Caco-2 (cell line): ENCODE measurements around the gene TLNRD1. TPM values are rescaled to one million over a fixed set of nuclear protein-coding genes. Genes with fewer than 3 reads are reported as not detected.

ENCODE experiments used
- BruUV-seq: library from RNA; stranded (reverse); fragments of 400-500 nt; replicated peaks from 2 replicates; lab custom pipeline; 2021; lab: Mats Ljungman, UMichigan
- CTCF ChIA-PET: fragments of 300-600 bp; sonication (Branson Sonifier 250); formaldehyde crosslinking; loops from one replicate; lab custom pipeline; 2022; ENCODE audit warnings: antibody characterized with exemption; lab: Charles Lee
- POLR2A ChIA-PET: fragments of 300-600 bp; sonication (Branson Sonifier 250); formaldehyde crosslinking; loops from one replicate; lab custom pipeline; 2022; ENCODE audit warnings: antibody characterized with exemption; lab: Charles Lee
- DNase-seq, 2 experiments: peaks; one replicate each; pipeline versions ENCODE4 v3.0.0 to v3.0.0-alpha.2; 2020 to 2022
- H3K27me3 ChIP-seq: replicated peaks from 2 replicates; pipeline ENCODE4 v1.6.0; 2011; ENCODE audit warnings: low read length; ENCODE audit not compliant: control insufficient read depth, insufficient read depth
- H3K36me3 ChIP-seq: 2 replicates; pipeline ENCODE4 v1.5.1; 2011; ENCODE audit warnings: low read length; ENCODE audit not compliant: control insufficient read depth, insufficient read depth
- H3K4me1 ChIP-seq: fragments of 250-450 bp; sonication (Bioruptor Pico); 2 replicates; pipeline ENCODE4 v1.5.1; 2020; ENCODE audit warnings: mild to moderate bottlenecking
- H3K4me3 ChIP-seq: 2 replicates; pipeline ENCODE4 v1.5.1; 2011; ENCODE audit warnings: low read depth, mild to moderate bottlenecking, control low read depth, low read length
- H3K9me3 ChIP-seq: fragments of 250-450 bp; sonication (Bioruptor Pico); 2 replicates; pipeline ENCODE4 v1.5.1; 2020; ENCODE audit warnings: mild to moderate bottlenecking, moderate library complexity
- H3K27ac Mint-ChIP-seq: one replicate; pipeline ENCODE4 v1.8.0; 2022; ENCODE audit warnings: mixed read lengths; ENCODE audit not compliant: unreplicated experiment
- H3K27me3 Mint-ChIP-seq: one replicate; pipeline ENCODE4 v1.8.0; 2022; ENCODE audit warnings: mixed read lengths; ENCODE audit not compliant: insufficient read depth, unreplicated experiment
- H3K36me3 Mint-ChIP-seq: one replicate; pipeline ENCODE4 v1.8.0; 2022; ENCODE audit warnings: mild to moderate bottlenecking, mixed read lengths; ENCODE audit not compliant: insufficient read depth, unreplicated experiment
- H3K4me1 Mint-ChIP-seq: one replicate; pipeline ENCODE4 v1.8.0; 2022; ENCODE audit warnings: low read depth, mixed read lengths; ENCODE audit not compliant: unreplicated experiment
- H3K4me3 Mint-ChIP-seq: one replicate; pipeline ENCODE4 v1.8.0; 2022; ENCODE audit warnings: mild to moderate bottlenecking, moderate library complexity, mixed read lengths; ENCODE audit not compliant: unreplicated experiment
- H3K9me3 Mint-ChIP-seq: one replicate; pipeline ENCODE4 v1.8.0; 2022; ENCODE audit warnings: mixed read lengths; ENCODE audit not compliant: unreplicated experiment
- CTCF ChIP-seq, 2 experiments: fragments of 200-600 bp in 1 of 2; IDR thresholded peaks; 1 replicate in 1 of 2; 2 replicates in 1 of 2; pipeline versions ENCODE4 v1.5.1 to v1.8.0; 2011 to 2022; ENCODE audit warnings: antibody characterized with exemption in 1 of 2, control low read depth in 1 of 2, inconsistent platforms in 1 of 2, low read depth in 1 of 2, low read length in 1 of 2, mild to moderate bottlenecking in 1 of 2, moderate library complexity in 1 of 2; ENCODE audit not compliant: insufficient read depth in 1 of 2, severe bottlenecking in 1 of 2, unreplicated experiment in 1 of 2
- intact Hi-C: fragments of 100-400 bp; cut with micrococcal nuclease; formaldehyde crosslinking; loops from one replicate; pipeline ENCODE4 v1.10.0; 2022; ENCODE audit not compliant: unreplicated experiment
- total RNA-seq: library from RNA; stranded (reverse); gene quantifications from 2 replicates; pipeline ENCODE4 v1.2.3, GENCODE V29; 2022

The TLNRD1 gene
- total RNA-seq, 1 experiment from 2014 or later = 13.7 TPM

GRCh38 chr15:81002331-81003096 lies 1.8 kb downstream of the TLNRD1 start:
- POLR2A ChIA-PET = no interaction called here
- Mint-ChIP-seq H3K4me1 (no peaks in the 10 kb centered on the region), H3K27me3 (no peaks in the 10 kb centered on the region), H3K4me3 (peak overlapping the region; percentile 90), H3K27ac (no peak overlapping the region), H3K9me3 (no peaks in the 10 kb centered on the region), H3K36me3 (no peaks in the 10 kb centered on the region)
- no peaks in the 10 kb centered on the region for H3K9me3 ChIP-seq
- CTCF ChIA-PET = no interaction called here
- no peaks in the 10 kb centered on the region for H3K36me3 ChIP-seq
- BruUV-seq = no TSS peak
- peak in 1 of 2 experiments; percentile 3 for DNase-seq
- H3K4me3 ChIP-seq = peak overlapping the region; percentile 78
- no peak for TF ChIP-seq CTCF (IDR thresholded peaks at IDR 0.05; ENCODE audit: insufficient read depth in 1 of 2, low read depth in 1 of 2, low read length in 1 of 2, severe bottlenecking in 1 of 2, unreplicated experiment in 1 of 2)
- no peaks in the 10 kb centered on the region; the same call in 1 of the 2 replicates for H3K4me1 ChIP-seq
- no peaks in the 10 kb centered on the region for H3K27me3 ChIP-seq
- intact Hi-C loops = no loop called here

- no peaks in the 10 kb centered on the region for H3K27me3 Mint-ChIP-seq
- Histone ChIP-seq H3K4me1 (peaks cover 5% of the 10 kb centered on the region; the same call in 1 of the 2 replicates), H3K36me3 (no peaks in the 10 kb centered on the region), H3K4me3 (no peak overlapping the region), H3K27me3 (no peaks in the 10 kb centered on the region), H3K9me3 (no peaks in the 10 kb centered on the region)
- no peaks in the 10 kb centered on the region for H3K36me3 Mint-ChIP-seq
- H3K27ac Mint-ChIP-seq = no peak overlapping the region
- no peak for TF ChIP-seq CTCF (IDR thresholded peaks at IDR 0.05; ENCODE audit: insufficient read depth in 1 of 2, low read depth in 1 of 2, low read length in 1 of 2, severe bottlenecking in 1 of 2, unreplicated experiment in 1 of 2)
- no peaks in the 10 kb centered on the region for H3K4me1 Mint-ChIP-seq
- ChIA-PET POLR2A (no interaction called here), CTCF (no interaction called here)
- no TSS peak for BruUV-seq
- intact Hi-C loops = no loop called here
- peak overlapping the region; percentile 24 for H3K4me3 Mint-ChIP-seq
- no peak for DNase-seq
- no peaks in the 10 kb centered on the region for H3K9me3 Mint-ChIP-seq
Measured at GRCh38 chr15:81003097-81003350, 2.3 kb downstream of the TLNRD1 start.

- Mint-ChIP-seq H3K27me3 (no peaks in the 10 kb centered on the region), H3K27ac (no peak overlapping the region), H3K4me1 (no peaks in the 10 kb centered on the region), H3K9me3 (no peaks in the 10 kb centered on the region), H3K4me3 (no peak overlapping the region), H3K36me3 (peaks cover 6% of the 10 kb centered on the region)
- CTCF ChIA-PET = no interaction called here
- no peak for TF ChIP-seq CTCF (IDR thresholded peaks at IDR 0.05; ENCODE audit: insufficient read depth in 1 of 2, low read depth in 1 of 2, low read length in 1 of 2, severe bottlenecking in 1 of 2, unreplicated experiment in 1 of 2)
- Histone ChIP-seq H3K4me3 (no peak overlapping the region), H3K36me3 (no peaks in the 10 kb centered on the region), H3K27me3 (no peaks in the 10 kb centered on the region), H3K9me3 (no peaks in the 10 kb centered on the region), H3K4me1 (peaks cover 10% of the 10 kb centered on the region; the same call in 1 of the 2 replicates)
- intact Hi-C loops = no loop called here
- POLR2A ChIA-PET = no interaction called here
- DNase-seq = no peak
- no TSS peak for BruUV-seq
Measured at GRCh38 chr15:81006124-81006523, 5.4 kb downstream of the TLNRD1 start.
